ENCODE results near the gene TRPV4. TPM values are rescaled to one million over a fixed set of nuclear protein-coding genes. Genes with fewer than 3 reads are reported as not detected.

Gene TRPV4
- total and polyA plus RNA-seq, 9 of the 15 experiments (the other 6 are each of a cell fraction or from before 2014, with no cell fraction given) = 0.13 TPM; not detected in 8

DNA sequence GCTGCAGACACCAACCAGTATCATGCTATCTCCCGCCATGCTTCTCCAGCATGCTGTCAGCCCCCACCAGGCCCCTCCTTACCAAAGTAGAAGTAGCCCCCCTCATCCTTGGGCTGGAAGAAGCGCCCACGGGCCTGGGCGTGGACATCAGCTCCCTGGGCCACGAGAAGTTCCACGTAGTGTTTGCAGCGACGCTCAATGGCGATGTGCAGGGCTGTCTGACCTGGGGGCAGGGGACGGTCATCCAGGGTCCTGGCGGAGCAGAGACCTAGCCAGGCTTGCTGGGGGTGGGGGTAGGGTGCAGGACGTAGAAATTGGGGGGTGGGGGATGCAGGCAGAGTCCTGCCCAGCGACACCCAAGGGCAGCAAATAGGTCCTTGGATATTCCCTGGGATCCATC, 32.7 kb downstream of the TRPV4 start:
- TF ChIP-seq EWSR1 (IDR thresholded peaks at IDR 0.05; ENCODE audit: borderline replicate concordance, low read depth, partially characterized antibody) = no peak
- TF ChIP-seq, protein P1, sequence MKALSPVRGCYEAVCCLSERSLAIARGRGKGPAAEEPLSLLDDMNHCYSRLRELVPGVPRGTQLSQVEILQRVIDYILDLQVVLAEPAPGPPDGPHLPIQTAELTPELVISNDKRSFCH (CRISPR knock-in tag; IDR thresholded peaks at IDR 0.05) = no peak
- TF ChIP-seq, protein P1 (tag; IDR thresholded peaks at IDR 0.05) = no peak
- ChIA-PET CTCF (ENCODE audit: low intra/inter-chr PET ratio) (no interaction called here), POLR2A (interaction anchor here (0.6 kb wide), 1 partner anchor 1295 kb away, joined by 3 read pairs; no protein-coding TSS in a partner anchor)
- Histone ChIP-seq H3K27ac (ENCODE audit: extremely low read depth, low read depth, low read length) (no peak overlapping the region), H3K4me1 (replicated peaks in 1 of 2; ENCODE audit: control insufficient read depth in 2 of 2, insufficient read depth in 2 of 2, low read length in 2 of 2) (peaks cover 0 to 6% of the 10 kb centered on the region in 2 experiments; a peak in 1 of 5 replicates), H3K9me1 (ENCODE audit: control insufficient read depth, insufficient read depth, low read length) (no peaks in the 10 kb centered on the region), H3K79me2 (ENCODE audit: control insufficient read depth, insufficient read depth, low read length) (no peaks in the 10 kb centered on the region), H4K20me1 (replicated peaks; ENCODE audit: control insufficient read depth, insufficient read depth, low read length) (peaks cover 9% of the 10 kb centered on the region; the same call in 1 of the 2 replicates), H3K27me3 (ENCODE audit: control insufficient read depth in 2 of 2, insufficient read depth in 2 of 2, low read length in 2 of 2) (peaks cover 7 to 41% of the 10 kb centered on the region in 2 experiments; a peak in 4 of 5 replicates), H3K9ac (ENCODE audit: insufficient read depth in 1 of 2, low read depth in 2 of 2, low read length in 2 of 2) (no peak overlapping the region; a peak in 1 of 4 replicates), H3K36me3 (ENCODE audit: control insufficient read depth, insufficient read depth, low read length) (no peaks in the 10 kb centered on the region), H3K9me3 (replicated peaks; ENCODE audit: control insufficient read depth, insufficient read depth, low read depth, low read length) (no peaks in the 10 kb centered on the region), H2AFZ (ENCODE audit: low read depth, low read length) (no peak overlapping the region), H3K4me2 (ENCODE audit: insufficient read depth, low read length) (no peak overlapping the region), H3K4me3 (no peak overlapping the region)
- ATAC-seq = no peak
- no peak for FAIRE-seq
- 0% methylated on average over 11 of the region's 13 CpGs for WGBS (ENCODE audit: insufficient coverage, low coverage, missing lambda C conversion rate)
- in situ Hi-C loops (cut with MboI) (no loop called here), intact Hi-C loops (cut with micrococcal nuclease) (no loop called here)
- no TSS peak for BruUV-seq (replicated peaks)
- DNase-seq (ENCODE audit: extremely low read depth in 1 of 4, low spot score in 3 of 4) = no peak

DNA sequence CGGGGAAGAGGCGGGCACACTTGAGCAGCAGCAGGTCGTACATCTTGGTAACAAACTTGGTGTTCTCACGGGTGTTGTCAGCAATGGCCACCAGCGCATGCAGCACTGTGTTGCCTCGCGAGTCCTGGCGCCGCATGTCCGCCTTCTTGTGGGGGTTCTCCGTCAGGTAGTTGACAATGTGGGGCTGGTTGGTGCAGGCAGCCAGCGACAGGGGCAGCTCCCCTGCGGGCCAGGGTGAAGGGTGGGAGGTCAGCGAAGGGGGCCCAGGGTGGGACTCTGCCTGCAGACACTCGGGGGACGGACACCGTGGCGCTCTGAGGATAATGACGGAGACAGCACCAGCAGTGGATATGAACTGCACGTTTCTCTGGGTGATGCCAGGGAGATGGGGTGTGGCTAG, 34.5 kb downstream of the TRPV4 start:
- no peak for FAIRE-seq

More for the DNA sequence above, 34.5 kb downstream of the TRPV4 start:
- no peak for ATAC-seq
- Histone ChIP-seq H4K20me1 (replicated peaks; ENCODE audit: control insufficient read depth, insufficient read depth, low read length) (no peaks in the 10 kb centered on the region), H3K4me3 (no peak overlapping the region), H3K4me1 (replicated peaks in 1 of 2; ENCODE audit: control insufficient read depth in 2 of 2, insufficient read depth in 2 of 2, low read length in 2 of 2) (peaks cover 0 to 6% of the 10 kb centered on the region in 2 experiments; a peak in 1 of 5 replicates), H3K4me2 (ENCODE audit: insufficient read depth, low read length) (no peak overlapping the region), H3K9ac (ENCODE audit: insufficient read depth in 1 of 2, low read depth in 2 of 2, low read length in 2 of 2) (peak overlapping the region in 1 of 2 experiments; percentile 35; a peak in 1 of 4 replicates), H3K27ac (ENCODE audit: extremely low read depth, low read depth, low read length) (no peak overlapping the region), H3K27me3 (ENCODE audit: control insufficient read depth in 2 of 2, insufficient read depth in 2 of 2, low read length in 2 of 2) (peaks cover 10 to 42% of the 10 kb centered on the region in 2 experiments), H3K79me2 (ENCODE audit: control insufficient read depth, insufficient read depth, low read length) (no peaks in the 10 kb centered on the region), H3K36me3 (ENCODE audit: control insufficient read depth, insufficient read depth, low read length) (no peaks in the 10 kb centered on the region), H3K9me1 (ENCODE audit: control insufficient read depth, insufficient read depth, low read length) (no peaks in the 10 kb centered on the region), H3K9me3 (replicated peaks; ENCODE audit: control insufficient read depth, insufficient read depth, low read depth, low read length) (no peaks in the 10 kb centered on the region), H2AFZ (ENCODE audit: low read depth, low read length) (no peak overlapping the region)
- in situ Hi-C loops (cut with MboI) (no loop called here), intact Hi-C loops (cut with micrococcal nuclease) (no loop called here)
- TF ChIP-seq, protein P2, sequence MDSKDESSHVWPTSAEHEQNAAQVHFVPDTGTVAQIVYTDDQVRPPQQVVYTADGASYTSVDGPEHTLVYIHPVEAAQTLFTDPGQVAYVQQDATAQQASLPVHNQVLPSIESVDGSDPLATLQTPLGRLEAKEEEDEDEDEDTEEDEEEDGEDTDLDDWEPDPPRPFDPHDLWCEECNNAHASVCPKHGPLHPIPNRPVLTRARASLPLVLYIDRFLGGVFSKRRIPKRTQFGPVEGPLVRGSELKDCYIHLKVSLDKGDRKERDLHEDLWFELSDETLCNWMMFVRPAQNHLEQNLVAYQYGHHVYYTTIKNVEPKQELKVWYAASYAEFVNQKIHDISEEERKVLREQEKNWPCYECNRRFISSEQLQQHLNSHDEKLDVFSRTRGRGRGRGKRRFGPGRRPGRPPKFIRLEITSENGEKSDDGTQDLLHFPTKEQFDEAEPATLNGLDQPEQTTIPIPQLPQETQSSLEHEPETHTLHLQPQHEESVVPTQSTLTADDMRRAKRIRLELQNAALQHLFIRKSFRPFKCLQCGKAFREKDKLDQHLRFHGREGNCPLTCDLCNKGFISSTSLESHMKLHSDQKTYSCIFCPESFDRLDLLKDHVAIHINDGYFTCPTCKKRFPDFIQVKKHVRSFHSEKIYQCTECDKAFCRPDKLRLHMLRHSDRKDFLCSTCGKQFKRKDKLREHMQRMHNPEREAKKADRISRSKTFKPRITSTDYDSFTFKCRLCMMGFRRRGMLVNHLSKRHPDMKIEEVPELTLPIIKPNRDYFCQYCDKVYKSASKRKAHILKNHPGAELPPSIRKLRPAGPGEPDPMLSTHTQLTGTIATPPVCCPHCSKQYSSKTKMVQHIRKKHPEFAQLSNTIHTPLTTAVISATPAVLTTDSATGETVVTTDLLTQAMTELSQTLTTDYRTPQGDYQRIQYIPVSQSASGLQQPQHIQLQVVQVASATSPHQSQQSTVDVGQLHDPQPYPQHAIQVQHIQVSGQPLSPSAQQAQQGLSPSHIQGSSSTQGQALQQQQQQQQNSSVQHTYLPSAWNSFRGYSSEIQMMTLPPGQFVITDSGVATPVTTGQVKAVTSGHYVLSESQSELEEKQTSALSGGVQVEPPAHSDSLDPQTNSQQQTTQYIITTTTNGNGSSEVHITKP (IDR thresholded peaks at IDR 0.05; ENCODE audit: partially characterized antibody) = no peak
- TF ChIP-seq MIER1 (IDR thresholded peaks at IDR 0.05; ENCODE audit: low read depth) (no peak), ZNF668 (CRISPR knock-in tag; IDR thresholded peaks at IDR 0.05) (no peak), MECOM (CRISPR knock-in tag; IDR thresholded peaks at IDR 0.05) (no peak)
- CTCF ChIA-PET (ENCODE audit: low intra/inter-chr PET ratio) = no interaction called here
- BruUV-seq (replicated peaks) = no TSS peak
- 16% methylated on average over 15 of the region's 20 CpGs for WGBS (ENCODE audit: insufficient coverage, low coverage, missing lambda C conversion rate)
- DNase-seq (ENCODE audit: extremely low read depth in 1 of 4, low spot score in 3 of 4) = no peak
- POLR2A ChIA-PET = no interaction called here
